GM18870 (cell line): ENCODE results near the gene SESN1.

Source experiments
- ATAC-seq: cut with Tn5 transposase; IDR thresholded peaks from one replicate; pipeline ENCODE4 v1.9.1; 2021; ENCODE audit warnings: moderate library complexity; ENCODE audit not compliant: unreplicated experiment

The SESN1 gene

GRCh38 chr6:108966251-108966650, 128.4 kb downstream of the SESN1 start:
- ATAC-seq, result no peak

- ATAC-seq, result no peak
These were observed 132.7 kb downstream of the SESN1 start for GRCh38 chr6:108961985-108962384.

- ATAC-seq, result no peak
These were observed 133.6 kb downstream of the SESN1 start for GRCh38 chr6:108961077-108961476.

GRCh38 chr6:108960601-108961000, 134.0 kb downstream of the SESN1 start:
- no peak for ATAC-seq

- ATAC-seq, result no peak
These were observed 134.6 kb downstream of the SESN1 start for GRCh38 chr6:108959972-108960582.

GRCh38 chr6:108958900-108959770, 135.5 kb downstream of the SESN1 start:
- no peak for ATAC-seq

- no peak for ATAC-seq
These were observed 137.4 kb downstream of the SESN1 start for GRCh38 chr6:108957221-108957620.

- no peak for ATAC-seq
These were observed 139.2 kb downstream of the SESN1 start for GRCh38 chr6:108955329-108955949.

- ATAC-seq, result no peak
These were observed 141.0 kb downstream of the SESN1 start for GRCh38 chr6:108953681-108954080.

- ATAC-seq, result no peak
These were observed 141.7 kb downstream of the SESN1 start for GRCh38 chr6:108952776-108953486.

GRCh38 chr6:108951351-108951953, 143.2 kb downstream of the SESN1 start:
- no peak for ATAC-seq

- ATAC-seq, result no peak
These were observed 146.4 kb downstream of the SESN1 start for GRCh38 chr6:108948181-108948661.

GRCh38 chr6:108947114-108947854, 147.4 kb downstream of the SESN1 start:
- ATAC-seq, result no peak

GRCh38 chr6:108946695-108947094, 148.0 kb downstream of the SESN1 start:
- no peak for ATAC-seq

GRCh38 chr6:108945681-108946159, 148.9 kb downstream of the SESN1 start:
- ATAC-seq, result no peak

- no peak for ATAC-seq
These were observed 149.7 kb downstream of the SESN1 start for GRCh38 chr6:108944707-108945680.

GRCh38 chr6:108944071-108944470, 150.6 kb downstream of the SESN1 start:
- ATAC-seq, result no peak

- ATAC-seq, result no peak
These were observed 151.8 kb downstream of the SESN1 start for GRCh38 chr6:108942556-108943492.
